Measurements from ENCODE around the gene DDX5. TPM values are rescaled to one million over a fixed set of nuclear protein-coding genes. Genes with fewer than 3 reads are reported as not detected.

DDX5 gene
- total RNA-seq, 1 experiment from 2014 or later: 798 TPM

DNA sequence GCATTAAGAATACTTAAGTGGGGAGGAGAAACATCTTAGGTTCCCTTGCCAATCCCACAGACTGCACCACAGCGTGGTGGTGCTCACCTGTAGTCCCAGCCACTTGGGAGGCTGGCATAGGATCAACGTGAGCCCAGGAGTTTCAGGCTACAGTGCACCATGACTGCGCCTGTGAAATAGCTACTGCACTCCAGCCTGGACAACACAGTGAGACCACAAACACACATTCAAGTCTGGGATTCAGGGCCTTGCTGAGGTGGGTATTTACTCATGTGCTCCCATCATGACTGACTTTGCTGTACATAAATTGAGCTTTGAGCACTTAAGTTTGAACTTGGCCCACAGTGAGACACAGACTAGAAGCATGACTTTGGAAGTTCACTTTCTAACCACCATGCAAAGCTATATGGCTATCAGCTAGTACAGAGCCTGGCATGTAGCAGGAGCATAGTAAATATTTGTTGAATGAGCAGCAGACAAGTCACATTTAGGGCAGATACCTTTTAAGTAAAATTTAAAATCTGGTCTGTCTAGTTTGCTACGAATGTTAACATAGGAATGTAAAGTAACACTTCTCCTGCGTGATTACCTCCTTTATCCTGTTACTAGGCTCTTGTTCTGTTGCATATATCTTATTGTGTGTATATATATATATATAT, 34.2 kb upstream of the DDX5 start:
- H3K9me2 ChIP-seq (ENCODE audit: insufficient read depth): no peaks in the 10 kb centered on the region
- no TSS peak for BruUV-seq (replicated peaks)
- intact Hi-C loops (cut with micrococcal nuclease): no loop called here
- POLR2A ChIA-PET: interaction anchor here (0.7 to 0.9 kb wide), 2 partner anchors 11 to 43 kb away, joined by 3 to 4 read pairs; partner anchors contain the start of gene POLG2
- no peaks in the 10 kb centered on the region for H3K4me1 ChIP-seq (ENCODE audit: control insufficient read depth in 1 of 2, insufficient read depth in 2 of 2, low read length in 2 of 2)
- ATAC-seq (0 out of 2 replicates have a peak, but pooled peaks have one; percentile 12), DNase-seq (ENCODE audit: low read depth, low spot score) (no peak)
- no peak overlapping the region for H3K27ac ChIP-seq (ENCODE audit: low read depth, low read length)
- H2AFZ ChIP-seq (ENCODE audit: low read depth, low read length, poor library complexity, severe bottlenecking): no peak overlapping the region
- H3K9ac ChIP-seq (ENCODE audit: low read length): no peak overlapping the region
- peaks cover 12% of the 10 kb centered on the region for H3K79me2 ChIP-seq (ENCODE audit: insufficient read depth, low read length)
- TF ChIP-seq ZNF274 (IDR thresholded peaks at IDR 0.05; ENCODE audit: low read depth, low read length): no peak
- 0 out of 2 replicates have a peak, but pooled peaks have one; percentile 5 for TF ChIP-seq SIN3A (IDR thresholded peaks at IDR 0.05; ENCODE audit: low read depth)
- no peak for TF ChIP-seq JUND (IDR thresholded peaks at IDR 0.05)
- TF ChIP-seq POLR2AphosphoS5 (IDR thresholded peaks at IDR 0.05; ENCODE audit: low read depth, low read length): peak; percentile 29; the same call in 1 of the 2 replicates
- TF ChIP-seq RAD21 (IDR thresholded peaks at IDR 0.05; ENCODE audit: low read depth): no peak
- no peak for TF ChIP-seq SRF (IDR thresholded peaks at IDR 0.05; ENCODE audit: low read depth)
- no peak for TF ChIP-seq FOSL1 (IDR thresholded peaks at IDR 0.05; ENCODE audit: low read depth)
- no peak for TF ChIP-seq CBX3 (IDR thresholded peaks at IDR 0.05; ENCODE audit: low read depth)
- TF ChIP-seq, protein P1, sequence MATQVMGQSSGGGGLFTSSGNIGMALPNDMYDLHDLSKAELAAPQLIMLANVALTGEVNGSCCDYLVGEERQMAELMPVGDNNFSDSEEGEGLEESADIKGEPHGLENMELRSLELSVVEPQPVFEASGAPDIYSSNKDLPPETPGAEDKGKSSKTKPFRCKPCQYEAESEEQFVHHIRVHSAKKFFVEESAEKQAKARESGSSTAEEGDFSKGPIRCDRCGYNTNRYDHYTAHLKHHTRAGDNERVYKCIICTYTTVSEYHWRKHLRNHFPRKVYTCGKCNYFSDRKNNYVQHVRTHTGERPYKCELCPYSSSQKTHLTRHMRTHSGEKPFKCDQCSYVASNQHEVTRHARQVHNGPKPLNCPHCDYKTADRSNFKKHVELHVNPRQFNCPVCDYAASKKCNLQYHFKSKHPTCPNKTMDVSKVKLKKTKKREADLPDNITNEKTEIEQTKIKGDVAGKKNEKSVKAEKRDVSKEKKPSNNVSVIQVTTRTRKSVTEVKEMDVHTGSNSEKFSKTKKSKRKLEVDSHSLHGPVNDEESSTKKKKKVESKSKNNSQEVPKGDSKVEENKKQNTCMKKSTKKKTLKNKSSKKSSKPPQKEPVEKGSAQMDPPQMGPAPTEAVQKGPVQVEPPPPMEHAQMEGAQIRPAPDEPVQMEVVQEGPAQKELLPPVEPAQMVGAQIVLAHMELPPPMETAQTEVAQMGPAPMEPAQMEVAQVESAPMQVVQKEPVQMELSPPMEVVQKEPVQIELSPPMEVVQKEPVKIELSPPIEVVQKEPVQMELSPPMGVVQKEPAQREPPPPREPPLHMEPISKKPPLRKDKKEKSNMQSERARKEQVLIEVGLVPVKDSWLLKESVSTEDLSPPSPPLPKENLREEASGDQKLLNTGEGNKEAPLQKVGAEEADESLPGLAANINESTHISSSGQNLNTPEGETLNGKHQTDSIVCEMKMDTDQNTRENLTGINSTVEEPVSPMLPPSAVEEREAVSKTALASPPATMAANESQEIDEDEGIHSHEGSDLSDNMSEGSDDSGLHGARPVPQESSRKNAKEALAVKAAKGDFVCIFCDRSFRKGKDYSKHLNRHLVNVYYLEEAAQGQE (IDR thresholded peaks at IDR 0.05; ENCODE audit: low read depth): no peak
- TF ChIP-seq ZFX (IDR thresholded peaks at IDR 0.05): no peak
- CTCF ChIA-PET: no interaction called here
- RAD21 ChIA-PET (ENCODE audit: low non-redundant PET in 1 of 2, low total read pairs in 2 of 2, uncharacterized antibody in 2 of 2, unreplicated experiment in 2 of 2): no interaction called here
- no peak overlapping the region for H3K4me2 ChIP-seq (ENCODE audit: low read length)
- no peak overlapping the region for H3K4me3 ChIP-seq (replicated peaks in 1 of 2; ENCODE audit: low read depth in 1 of 2, low read length in 2 of 2)
- peaks cover 53 to 77% of the 10 kb centered on the region in 2 experiments for H3K36me3 ChIP-seq (ENCODE audit: control insufficient read depth in 1 of 2, insufficient read depth in 2 of 2, low read length in 2 of 2)
- no peaks in the 10 kb centered on the region for H3K27me3 ChIP-seq (ENCODE audit: insufficient read depth, low read length)
- peaks cover 16% of the 10 kb centered on the region; the same call in 1 of the 2 replicates for H4K20me1 ChIP-seq (ENCODE audit: insufficient read depth)
- H3K9me3 ChIP-seq (ENCODE audit: control insufficient read depth in 1 of 2, insufficient read depth in 1 of 2, low read depth in 1 of 2, low read length in 2 of 2): no peaks in the 10 kb centered on the region
